ENCODE results near the gene RAPGEFL1.
"Not testable (repeated sequence)": the region's sequence is repeated elsewhere in the genome, so short reads cannot be mapped to it uniquely, and the experiment has no call there.

The RAPGEFL1 gene

DNA sequence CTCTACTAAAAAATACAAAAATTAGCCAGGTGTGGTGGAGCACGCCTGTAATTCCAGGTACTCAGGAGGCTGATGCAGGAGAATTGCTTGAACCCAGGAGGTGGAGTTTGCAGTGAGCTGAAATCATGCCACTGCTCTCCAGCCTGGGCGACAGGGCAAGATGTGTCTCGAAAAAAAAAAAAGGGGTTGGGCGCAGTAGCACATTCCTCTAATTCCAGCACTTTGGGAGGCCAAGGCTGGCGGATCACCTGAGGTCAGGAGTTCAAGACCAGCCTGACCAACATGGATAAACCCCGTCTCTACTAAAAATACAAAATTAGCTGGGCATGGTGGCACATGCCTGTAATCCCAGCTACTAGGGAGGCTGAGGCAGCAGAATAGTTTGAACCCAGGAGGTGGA lies 36.6 kb downstream of the RAPGEFL1 start:
- not testable (repeated sequence) for DNase-seq

GRCh38 chr17:40218006-40218739 lies 40.9 kb downstream of the RAPGEFL1 start:
- DNase-seq, result no peak

GRCh38 chr17:40218740-40219593 lies 41.7 kb downstream of the RAPGEFL1 start, which contains the start of gene WIPF2:
Gene WIPF2, plus strand, starts transcription at chr17:40219304. Its CDS starts 37,156 bp downstream, at chr17:40256460.
- peak; percentile 90 to 93 (median 91) for DNase-seq

DNA sequence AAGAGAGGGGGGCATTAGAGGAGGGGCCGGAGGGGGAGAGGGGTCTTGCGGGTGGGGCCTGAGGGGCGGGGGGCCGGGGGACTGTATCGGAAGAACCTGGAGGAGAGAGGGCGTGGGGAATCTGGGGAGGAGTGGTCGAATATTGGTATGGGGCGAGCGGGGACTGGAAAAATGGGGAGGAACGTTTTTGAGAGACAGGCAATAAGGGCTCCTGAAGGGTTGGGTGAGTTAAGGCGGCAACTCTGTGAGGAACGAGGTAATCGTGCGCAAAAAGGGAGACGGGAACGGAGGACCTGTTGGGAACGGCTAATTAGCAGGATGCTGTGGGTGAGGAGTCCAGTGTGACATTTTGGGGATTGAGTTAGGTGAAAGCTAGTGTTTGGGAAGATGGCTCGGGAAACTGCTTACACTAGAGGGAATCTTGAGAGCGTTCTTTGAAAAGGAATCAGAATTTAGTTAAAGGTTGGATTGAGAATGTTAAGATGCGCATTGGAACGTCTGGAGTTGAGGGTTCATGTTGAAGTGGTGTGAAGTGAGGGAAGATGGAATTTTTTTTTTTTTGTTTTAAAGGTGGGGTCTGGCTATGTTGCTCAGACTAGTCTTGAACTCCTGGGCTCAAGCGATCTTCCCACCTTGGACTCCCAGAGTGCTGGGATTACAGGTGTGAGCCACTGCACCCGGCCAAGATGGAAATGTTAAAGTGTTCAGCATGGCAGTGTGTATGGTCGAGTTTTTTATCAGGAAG lies 42.5 kb downstream of the RAPGEFL1 start:
- peak in 1 of 4 experiments; percentile 22 for DNase-seq

GRCh38 chr17:40224718-40225550 lies 47.7 kb downstream of the RAPGEFL1 start:
- no peak for DNase-seq

DNA sequence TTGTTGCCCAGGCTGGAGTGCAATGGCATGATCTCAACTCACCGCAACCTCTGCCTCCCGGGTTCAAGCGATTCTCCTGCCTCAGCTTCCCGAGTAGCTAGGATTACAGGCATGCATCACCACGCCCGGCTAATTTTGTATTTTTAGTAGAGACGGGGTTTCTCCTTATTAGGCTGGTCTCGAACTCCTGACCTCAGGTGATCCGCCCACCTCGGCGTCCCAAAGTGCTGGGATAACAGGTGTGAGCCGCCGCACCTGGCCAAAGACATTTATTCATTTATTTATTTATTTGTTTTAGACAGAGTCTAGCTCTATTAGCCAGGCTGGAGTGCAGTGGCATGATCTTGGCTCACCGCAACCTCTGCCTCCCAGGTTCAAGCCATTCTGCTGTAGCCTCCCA lies 51.9 kb downstream of the RAPGEFL1 start:
- not testable (repeated sequence) for DNase-seq

GRCh38 chr17:40230670-40231069 lies 53.4 kb downstream of the RAPGEFL1 start:
- DNase-seq, result no peak

GRCh38 chr17:40231928-40232327 lies 54.7 kb downstream of the RAPGEFL1 start:
- DNase-seq, result not testable (repeated sequence)

DNA sequence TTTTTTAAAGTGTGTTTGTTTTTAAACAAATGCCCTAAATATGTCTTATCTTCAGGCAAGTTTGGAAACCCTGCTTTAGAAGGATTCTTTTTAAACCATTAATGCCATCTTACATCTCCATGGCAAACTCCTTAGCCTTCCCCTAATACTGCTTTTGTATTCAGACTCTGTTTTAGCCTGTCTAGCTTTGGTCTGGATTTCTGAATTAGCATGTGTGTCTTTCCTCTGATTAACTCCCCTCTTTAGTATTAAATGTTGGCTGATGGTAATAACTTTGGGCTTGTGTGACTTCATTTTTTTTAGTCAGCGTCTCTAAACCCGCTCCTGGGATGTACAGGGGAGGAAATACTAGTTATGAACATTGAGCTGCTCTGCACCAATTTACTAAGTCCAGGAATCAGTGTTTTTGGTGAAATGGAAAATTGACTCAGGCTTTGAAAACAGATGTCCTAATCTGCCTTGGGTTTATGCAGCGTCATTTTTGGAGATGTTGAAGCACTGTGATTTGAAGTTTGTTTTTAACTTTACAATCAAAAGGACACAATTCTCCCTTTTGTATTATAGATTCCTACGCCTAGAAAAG lies 64.1 kb downstream of the RAPGEFL1 start:
- no peak for DNase-seq

DNA sequence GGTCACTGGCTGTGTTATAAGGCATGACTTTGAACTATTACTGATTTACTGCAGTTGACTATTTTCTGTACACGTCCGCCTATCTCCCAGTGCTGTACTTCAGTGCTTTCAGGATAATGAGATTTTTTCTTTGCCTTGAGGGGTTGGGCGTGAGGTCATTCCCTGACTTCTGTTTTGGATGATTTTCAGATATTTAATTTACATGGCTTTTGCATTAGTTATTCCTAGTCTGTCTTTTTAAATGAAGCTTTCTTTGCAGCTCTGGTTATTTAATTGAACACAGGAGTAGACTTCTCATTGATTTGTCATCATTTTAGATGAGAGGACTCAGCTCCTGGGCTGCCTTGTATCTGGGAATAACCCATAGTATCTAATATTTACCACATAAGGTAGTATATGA lies 65.5 kb downstream of the RAPGEFL1 start:
- DNase-seq, result no peak

DNA sequence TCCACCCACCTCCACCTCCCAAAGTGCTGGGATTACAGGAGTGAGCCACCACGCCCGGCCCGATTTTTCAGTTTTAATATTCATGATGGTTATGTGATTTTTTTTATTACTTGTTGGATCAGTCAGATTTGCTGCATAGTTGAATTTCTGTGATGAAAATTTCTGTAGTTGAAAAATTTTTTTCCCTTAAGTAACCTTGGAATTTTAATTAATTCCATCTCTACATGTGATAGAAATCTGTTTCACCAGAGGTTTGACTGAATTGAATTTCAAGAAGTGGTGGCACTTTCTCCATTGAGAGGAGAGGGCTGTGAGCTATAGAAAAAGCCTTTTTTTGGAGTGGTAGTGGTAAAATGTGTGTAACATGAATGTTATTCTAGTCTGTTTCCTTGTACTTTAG lies 66.5 kb downstream of the RAPGEFL1 start:
- no peak for DNase-seq

DNA sequence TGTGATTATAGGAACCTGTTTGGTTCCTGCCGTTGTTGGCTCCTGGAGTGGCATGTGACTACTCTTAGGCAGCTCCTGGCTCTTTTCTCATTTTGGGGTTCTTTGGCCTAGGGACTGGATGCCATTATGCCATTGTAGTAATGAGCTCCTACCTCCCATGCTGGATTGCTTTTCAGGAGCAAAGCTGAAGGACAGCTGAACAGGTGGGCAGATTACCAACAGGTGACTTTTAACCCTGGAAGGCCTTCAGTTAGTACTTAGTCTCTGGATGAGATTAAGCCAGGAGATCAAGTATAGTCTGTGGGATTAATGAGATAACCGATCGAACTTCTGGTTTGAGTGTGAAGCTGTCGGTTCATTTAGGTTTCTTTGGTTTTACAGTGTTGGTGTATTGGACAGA lies 67.0 kb downstream of the RAPGEFL1 start:
- no peak for DNase-seq

Measured in activated CD4-positive, CD25-positive, alpha-beta regulatory T cell (primary cell).